Muscle of arm (tissue), 12 donors: ENCODE data around the gene LRMDA. TPM values are rescaled to one million over a fixed set of nuclear protein-coding genes. Genes with fewer than 3 reads are reported as not detected.

ENCODE experiments used
- DNase-seq: peaks from one replicate; pipeline ENCODE4 v3.0.0-alpha.2; 2013
- polyA plus RNA-seq, 12 donors: library from polyadenylated mRNA; unstranded; fragments of 120-200 nt; gene quantifications; one replicate each; pipeline ENCODE4 v1.2.1, GENCODE V29; 2013; ENCODE audit not compliant: insufficient read length in 12 of 12

LRMDA gene
- polyA plus RNA-seq, 12 donors: 3.5 to 6.7 (median 5.2) TPM; not detected in 2

DNA sequence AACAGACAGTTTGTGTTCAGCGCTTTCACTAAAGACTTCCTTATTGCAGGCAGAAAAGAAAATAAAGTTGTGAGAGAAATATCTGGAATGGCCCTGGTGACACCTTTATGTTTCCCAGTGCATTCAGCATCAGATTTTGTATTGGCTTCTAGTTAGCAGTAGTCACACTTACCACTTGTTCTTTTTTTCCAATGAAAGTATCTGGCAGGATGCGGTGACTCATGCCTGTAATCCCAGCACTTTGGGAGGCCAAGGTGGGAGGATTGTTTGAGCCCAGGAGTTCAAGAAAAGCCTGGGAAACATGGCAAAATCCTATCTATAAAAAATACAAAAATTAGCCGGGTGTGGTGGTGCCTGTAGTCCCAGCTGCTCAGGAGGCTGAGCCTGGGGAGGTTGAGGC is 649.6 kb downstream of the LRMDA start:
- DNase-seq: no peak

DNA sequence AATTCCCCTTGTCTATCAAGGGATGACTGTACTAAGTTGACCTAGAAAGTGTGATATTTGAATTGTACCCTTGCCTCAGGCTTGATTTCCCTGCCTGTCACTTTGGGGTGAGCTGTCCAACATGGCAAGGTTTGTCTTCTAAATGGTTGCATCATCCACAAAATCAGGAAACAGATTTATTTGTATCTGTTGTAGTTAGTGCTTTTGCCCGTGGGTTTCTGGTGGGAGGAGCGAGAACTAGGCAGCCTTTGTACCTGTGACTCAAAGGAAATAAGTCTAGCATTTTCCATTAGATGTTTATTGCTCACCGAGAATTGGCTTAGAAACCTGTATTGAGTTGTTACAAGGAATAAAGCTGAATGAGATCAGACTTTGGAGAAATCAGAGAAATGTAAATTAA is 650.8 kb downstream of the LRMDA start:
- no peak for DNase-seq

DNA sequence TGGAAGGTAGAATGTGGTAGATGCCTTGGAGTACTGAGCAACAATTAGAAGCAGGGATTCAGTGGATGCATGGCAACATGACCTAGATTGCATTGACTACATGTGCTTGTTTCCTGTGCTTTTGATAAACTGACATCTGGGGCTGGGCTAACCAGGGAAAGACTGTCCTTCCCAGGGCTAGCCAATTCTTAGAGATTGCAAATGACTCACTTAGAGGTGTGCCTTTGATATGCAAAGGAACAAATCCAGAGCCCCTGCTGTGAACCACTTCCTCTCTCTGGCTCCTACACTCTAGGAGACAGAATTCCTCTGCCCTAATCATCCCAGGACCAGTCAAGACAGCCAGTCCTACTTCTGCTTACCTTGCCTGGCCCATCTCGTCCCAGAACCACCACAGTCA is 651.5 kb downstream of the LRMDA start:
- DNase-seq: no peak

DNA sequence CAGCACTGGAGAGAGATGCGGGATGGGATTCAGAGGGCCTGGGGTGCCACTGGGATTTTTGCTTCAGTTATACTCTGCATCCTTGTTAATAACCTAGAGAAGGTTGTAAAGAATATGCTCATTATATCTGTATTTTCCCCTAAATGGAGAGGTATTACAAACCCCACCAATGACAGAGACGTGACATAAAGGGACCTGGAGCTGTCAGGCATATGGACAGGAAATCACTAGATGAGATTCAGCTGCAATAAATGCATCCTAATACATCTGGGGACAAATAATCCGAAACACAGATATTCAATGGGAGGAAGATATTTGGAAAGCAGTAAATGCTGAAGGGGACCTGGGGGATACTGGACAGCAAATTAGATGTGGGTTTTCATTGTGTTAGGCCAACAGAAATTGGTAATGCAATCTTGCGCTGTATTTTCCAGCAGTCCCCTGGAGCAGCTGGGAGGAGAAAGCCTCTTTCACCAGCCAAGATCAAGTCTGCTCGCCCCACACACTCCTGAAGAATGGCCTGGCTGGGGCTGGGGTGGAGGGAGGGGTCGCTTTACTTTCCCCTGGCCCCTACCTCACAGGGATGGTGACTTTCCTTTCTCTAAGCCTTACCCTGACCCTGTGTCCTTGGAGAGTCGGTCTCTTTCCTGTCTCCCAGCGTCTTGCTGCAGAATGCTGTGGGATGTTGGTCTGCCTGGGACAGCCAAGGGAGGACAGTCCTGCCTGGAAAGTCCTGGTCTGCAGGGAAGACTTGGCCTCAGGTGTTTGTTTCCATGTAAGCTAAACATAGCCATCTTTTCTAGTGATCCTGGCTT is 653.8 kb downstream of the LRMDA start:
- DNase-seq: peak; percentile 83

DNA sequence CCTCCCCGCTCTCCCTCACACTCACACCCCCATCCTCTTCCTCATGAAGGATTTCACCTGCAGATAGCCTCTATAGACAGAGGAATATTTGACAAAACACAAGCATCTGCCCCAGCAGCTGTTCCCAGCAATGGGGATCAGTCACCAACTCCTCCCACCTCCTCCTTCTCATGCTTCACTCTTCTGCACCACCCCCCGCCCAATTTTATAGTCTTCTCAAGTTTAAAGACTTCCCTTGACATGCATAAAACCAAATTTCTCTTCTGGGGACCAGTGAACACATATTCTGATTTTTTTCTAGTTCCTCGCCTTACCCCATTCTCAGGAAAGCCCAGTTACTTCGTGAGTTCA is 654.4 kb downstream of the LRMDA start:
- no peak for DNase-seq

DNA sequence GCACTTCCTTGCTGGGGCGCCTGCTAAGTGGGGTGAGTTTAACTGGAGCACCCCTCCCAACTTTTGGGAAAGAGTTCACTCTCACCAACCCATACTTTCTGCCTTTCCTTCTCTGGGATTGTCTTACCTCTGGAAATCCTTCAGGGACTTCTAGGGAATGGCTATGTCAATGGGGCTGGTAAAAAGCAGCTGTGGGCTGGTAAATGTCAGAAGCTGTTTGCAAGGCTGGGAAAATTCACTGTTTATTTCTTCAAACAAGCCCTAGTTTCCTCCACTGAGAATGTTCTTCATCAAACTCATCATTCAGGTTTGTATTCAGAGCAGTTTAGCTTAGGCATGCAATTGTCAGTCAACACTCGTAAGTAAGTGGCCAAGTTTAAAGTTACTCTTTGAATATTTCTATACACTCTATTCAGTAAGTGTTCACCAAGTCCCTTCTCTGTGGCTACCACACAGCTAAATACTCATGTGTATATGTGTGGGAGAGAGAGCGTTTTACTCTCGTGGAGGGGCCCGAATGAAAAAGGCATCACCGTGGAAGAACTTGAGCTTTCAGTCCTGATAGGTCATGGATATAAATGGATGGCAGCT is 654.8 kb downstream of the LRMDA start:
- DNase-seq: no peak

DNA sequence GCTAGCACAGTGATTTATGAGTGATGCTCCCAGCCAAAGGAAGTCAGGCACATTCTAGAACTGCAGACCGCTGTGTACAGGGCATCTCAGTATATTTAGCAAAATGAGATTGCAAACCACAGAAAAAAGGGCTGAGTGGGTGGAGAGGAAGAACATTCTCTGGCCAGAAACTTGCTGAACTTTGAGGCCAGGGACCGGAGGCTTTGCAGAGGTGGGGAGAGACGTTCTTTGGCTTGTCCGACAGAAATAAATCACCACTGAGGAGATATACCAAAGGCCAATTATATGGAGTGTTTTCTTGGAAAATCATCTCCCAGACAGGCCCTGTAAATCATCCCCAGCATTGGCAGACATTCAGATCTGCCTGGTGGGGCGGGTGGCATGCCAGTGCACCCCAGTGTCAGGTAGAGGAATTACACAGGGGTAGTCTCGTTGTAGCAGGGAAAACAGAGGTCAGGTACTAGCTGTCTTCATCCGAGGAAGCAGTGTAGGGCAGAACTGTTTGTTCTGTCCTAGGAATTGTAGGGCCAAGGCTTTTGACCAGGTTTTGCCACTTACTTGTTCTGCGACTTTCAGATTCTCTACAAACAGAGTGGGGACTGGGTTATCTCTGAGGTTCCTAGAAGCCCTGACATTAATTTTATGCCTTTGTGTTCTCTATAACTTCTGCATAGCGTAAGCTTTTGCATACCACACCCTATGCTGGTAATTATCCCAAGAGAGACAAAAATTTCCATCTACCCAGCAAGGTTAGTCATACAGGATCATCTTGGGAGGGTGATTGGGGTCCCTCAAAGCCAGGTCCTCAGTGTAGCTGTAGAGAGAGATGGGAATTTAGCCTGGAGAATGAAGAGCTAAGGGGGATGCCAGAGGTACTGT is 655.6 kb downstream of the LRMDA start:
- DNase-seq: peak; percentile 52

DNA sequence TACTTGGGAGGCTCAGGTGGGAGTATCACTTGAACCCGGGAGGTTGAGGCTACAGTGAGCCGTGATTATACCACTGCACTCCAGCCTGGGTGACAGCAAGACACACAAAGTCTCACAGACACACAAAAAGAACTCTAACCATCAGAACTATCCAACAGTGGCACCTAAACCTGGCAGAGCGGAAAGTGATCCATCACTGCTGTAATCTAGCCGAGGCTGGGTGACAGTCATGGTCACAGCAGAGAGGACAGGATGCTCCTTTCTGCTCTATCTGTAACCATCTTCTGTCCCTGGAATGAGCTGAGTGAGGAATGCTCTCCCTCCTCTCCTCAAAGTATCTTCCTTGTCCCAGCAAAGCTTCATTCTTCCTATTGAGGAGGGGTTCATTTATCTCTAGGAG is 656.6 kb downstream of the LRMDA start:
- DNase-seq: no peak

DNA sequence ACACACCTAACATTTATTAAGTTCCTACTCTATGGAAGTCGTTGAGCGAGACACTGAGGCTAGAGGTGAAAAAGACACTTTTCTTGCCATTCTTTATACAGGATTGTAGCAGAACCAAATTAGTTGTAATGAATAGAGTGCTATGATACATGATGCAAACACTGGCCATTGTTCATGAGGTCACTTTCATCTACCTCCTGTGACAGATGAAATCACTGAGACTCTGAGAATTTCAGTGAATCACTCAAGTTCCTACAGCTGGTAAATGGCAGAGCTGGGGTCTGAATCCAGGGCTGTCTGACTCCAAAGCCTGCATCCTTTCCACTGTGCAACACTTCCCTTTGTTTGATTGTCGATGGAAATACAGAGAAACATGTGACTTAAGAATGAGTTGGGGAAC is 657.6 kb downstream of the LRMDA start:
- no peak for DNase-seq

DNA sequence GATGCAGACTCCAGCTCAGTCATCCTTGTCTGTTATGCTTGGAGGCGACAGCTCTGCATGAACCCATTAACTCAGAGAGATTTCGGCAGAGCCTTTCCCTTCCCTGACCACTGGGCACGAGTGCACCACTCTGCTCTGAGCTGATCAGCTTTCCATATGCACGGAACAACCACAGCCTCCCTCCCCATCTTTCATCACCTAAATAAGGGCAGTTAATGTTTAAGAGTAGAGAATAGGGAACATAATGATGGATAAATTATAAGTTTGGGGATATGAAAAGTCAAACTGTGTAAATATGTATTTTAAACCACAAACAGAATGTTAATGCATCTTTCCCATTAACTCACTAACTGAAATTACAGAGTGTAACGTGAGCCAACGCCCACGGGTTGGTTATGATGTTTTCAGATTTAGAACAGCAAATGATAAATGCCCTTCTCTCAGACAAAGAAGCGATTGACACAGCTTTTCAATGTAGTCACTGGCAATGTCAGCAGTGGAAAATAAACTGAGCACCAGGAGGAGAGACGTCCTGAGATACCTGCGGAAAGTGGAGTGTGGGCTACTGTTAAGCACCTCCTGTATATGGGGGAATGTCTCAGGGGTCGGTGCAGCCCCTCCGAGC is 658.2 kb downstream of the LRMDA start:
- DNase-seq: no peak

DNA sequence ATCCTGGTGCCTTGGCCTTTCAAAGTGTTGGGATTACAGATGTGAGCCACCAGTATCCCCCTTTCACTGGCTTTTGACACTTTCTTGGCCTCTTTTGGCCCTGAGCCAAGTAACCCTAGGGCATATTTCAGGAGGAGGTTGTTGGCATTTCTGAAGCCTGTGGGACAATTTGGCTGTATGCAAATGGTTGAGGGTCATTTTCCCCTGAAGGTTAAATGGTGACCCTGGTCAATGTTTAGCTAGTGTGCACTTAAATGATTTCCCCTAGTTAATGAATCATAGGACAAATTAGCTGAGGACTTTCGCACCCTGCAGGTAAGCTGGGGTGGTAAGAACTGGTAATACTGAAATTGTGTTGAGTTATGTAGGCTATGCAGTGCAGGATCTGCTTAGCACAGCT is 660.5 kb downstream of the LRMDA start:
- DNase-seq: no peak

DNA sequence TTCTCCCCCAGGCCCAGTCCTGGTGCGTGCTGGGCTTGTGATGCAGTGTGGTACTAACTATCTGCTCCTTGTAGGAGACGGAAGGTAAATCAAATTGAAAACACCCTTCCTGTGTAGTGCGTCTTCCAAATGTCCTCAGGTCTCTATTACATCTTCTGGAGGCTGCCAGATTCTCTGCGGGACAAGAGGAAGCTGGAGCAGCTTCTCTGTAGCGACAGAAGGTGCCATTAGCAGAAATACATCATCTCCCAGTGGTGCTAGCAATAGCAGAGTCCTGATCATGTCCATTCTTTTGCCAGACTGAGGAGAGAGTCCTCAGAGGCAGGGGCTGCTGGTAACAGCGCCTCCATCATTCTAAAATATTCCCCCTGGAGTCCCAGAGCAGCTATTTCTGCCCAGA is 675.2 kb downstream of the LRMDA start:
- DNase-seq: no peak

DNA sequence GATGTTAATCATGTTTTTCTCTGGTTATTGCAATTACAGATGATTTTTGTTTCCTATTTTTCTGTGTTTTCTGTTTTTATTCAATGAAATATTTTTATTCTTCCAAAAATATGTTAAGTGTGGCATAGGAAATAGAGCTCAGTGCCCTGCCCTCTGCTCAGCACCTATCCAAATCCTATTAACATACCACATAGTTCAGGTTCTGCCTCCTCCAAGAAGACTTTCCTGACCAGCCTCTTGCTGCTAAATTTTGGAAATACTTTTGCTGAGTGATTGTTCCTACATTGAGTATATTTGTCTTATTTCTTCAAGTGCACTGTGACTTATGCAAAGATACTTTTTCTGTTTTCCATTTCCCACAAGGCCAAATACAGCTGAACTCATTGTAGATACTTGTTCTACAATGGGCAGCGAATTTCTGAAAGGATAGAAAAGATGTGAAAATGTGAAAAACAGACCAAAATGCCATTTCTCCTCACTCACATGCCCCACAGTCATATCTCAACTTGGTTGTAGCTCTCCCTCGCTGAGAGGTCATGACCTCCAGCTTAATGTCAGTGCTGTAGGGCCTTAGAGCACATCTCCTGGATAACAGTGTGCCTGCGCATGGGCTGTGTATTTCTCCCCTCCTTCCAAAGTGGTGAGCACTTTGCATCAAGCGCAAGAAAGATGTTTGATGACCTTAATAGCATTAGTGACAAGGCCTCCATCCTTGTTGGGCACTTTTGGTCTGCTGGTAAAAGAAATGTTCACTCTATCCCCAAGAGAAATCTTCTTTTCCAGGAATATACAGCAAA is 677.3 kb downstream of the LRMDA start:
- DNase-seq: no peak

DNA sequence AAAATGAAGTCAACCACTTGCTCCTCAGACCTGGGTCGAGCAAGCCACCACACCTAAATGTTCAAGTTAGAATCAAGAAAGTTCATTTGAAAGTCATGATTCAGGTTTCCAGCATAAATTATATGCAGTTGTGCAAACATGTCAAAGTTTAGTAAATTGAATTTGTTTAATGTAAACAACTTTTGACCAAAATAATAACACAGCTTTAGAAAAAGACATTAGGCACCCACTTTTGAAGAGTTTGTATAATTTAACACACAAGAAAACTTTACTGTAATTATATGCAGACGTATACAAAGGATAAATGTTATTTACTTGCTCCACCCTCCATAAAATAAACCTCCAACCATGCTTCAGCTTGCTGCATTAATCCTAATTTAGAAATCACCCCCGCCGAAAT is 680.0 kb downstream of the LRMDA start:
- no peak for DNase-seq

DNA sequence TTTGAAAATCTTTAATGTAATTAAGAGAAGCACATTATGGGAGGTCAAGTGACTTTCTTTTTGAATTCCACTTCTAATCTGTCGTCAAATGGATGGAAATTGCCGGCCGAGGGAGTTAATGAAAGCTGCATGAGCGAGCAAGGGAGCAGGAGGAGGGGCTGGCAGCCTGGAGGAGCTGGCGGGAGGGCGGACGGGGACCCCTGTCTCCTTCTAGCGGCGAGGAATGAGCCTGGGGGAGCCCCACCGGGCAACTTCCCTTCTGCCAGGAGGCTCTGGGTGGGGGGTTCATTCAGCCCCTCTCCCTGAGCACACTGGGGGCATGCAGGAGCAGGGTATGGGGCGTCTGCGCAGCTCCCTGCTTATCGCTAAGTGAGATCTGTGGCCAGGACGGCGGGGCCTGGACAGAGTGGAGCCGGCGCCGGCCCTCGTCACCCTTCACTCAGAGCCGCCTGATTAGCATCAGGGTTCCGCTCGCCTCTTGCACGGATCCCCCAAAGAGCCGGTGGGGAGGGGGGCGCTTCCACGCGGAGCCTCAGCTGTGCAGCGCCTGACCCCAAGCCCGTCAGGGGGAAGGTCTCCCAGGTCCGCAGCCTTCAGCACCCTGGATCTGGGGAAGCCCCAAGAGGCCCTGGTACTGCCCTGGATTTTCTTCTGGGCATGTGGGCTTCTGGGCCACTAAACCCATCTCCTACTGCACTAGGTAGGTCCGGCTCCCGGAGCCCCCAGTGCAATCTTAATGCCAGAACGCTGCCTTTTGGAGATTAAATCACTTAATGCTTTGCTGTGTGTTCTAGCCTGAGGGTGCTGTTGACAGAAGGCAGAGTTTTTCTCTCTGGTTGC is 680.8 kb downstream of the LRMDA start:
- peak; percentile 18 for DNase-seq

DNA sequence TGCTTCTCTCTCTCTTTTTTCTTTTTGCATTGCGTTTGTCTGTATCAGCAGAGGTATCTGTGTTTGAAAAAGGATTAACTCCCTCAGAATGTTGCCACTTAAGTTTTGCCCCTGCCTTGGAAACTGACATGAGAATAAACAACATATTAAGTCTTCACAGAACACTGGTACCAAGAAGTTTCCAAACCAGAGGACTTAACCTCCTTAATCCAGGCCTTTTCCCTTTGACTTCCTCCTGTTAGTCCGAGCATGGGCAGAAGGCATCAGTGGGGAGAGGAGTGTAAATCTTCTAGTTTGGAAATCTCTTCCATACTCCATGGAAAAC is 681.4 kb downstream of the LRMDA start:
- no peak for DNase-seq

DNA sequence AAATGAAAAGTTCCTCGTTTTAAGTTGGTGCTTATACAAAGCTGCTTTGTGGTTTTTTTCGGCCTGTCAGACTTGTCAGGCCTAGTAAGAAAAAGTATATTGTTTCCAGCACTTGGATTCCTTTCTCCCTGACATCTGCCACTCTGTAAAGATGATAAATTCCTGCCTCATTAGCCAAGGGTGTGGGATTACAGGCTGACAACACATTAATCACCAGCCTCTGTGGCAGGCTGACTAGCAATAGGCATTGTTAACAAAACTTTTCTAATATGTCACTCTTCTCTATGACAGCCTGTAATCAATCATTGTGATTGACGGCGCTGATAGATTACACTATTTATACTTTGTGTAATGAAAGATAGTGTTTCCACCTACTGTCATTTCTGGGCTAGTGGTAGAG is 682.5 kb downstream of the LRMDA start:
- no peak for DNase-seq

DNA sequence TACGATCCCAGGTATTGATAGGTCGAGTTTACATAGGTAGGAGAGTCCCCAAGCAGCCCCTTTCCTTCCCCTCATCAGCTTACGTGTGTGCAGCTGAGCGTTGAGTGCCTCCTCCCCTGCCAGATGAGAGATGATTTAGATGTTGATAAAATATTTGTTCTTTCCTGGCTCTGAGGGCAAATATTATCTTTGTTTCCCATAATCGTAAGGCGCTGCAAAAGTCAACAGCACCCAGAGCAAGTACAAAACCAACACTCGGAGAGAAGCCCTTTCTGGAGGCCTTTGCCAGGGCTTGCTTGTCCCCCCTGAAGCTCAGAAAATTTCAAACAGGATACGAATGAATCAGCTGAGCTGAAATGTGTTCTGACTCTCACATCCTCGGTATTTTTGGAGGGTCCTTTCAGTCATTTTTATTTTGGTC is 683.2 kb downstream of the LRMDA start:
- DNase-seq: no peak

DNA sequence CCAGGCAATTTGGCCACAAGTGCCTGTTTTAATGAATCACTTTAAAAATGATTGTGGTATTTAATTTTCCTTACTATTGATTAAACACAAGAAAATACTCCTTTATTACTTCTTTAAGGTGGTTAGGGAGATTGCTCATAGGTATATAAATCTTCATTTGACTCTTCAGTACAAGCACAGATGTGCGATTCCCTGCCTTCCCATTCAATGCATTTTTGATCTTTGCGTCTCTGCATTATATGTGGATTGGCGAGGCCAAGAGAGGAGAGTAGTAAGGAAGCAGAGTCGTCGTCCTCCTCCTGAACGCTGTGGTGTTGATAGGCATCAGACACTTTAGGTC is 683.7 kb downstream of the LRMDA start:
- no peak for DNase-seq

DNA sequence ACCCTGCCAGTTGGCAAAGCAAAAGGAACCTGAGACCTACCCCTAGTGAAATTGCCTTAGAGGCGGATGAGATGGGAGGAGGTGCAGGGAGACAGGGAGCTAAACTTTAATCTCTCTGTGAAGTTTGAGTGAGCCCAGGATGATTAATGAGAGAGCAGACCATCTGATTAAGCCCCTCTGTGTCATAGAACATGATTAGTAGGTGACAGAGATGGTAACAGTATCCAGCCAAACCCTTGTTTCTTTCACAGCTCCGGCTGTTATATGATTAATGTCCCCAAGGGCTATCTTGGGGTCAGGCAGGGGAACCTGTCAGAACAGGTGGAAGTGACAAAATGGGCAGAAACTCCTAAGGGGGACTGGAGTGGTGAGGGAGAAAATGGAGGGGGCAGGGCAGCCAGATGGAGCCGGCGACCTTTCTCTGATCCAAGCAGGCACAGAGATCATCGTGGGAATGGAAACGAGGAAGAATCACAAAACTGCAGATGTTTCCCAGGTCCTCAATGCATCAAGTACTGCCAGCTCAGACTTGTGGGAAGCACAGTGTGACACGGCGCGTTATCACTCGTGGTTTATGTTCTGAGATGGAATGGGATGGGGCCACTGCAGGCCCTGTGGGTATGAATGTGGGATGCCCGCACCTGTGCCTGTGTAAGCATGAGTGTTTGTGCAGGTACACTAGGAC is 684.2 kb downstream of the LRMDA start:
- peak; percentile 8 for DNase-seq
